Loucy (cell line): ENCODE data around the gene TSACC.

ENCODE experiments used
- CTCF ChIP-seq: fragments of 200-600 bp; sonication (generic); conservative IDR thresholded peaks from 2 replicates; pipeline ENCODE4 v1.5.1; 2014; ENCODE audit warnings: mild to moderate bottlenecking, antibody characterized with exemption, low read length
- EZH2phosphoT487 ChIP-seq: fragments of 200-600 bp; IDR thresholded peaks from 2 replicates; pipeline ENCODE4 v1.6.1; 2018; ENCODE audit warnings: antibody characterized with exemption, mild to moderate bottlenecking, moderate library complexity, borderline replicate concordance

- no peak for TF ChIP-seq EZH2phosphoT487
- TF ChIP-seq CTCF, result no peak
Measured at GRCh38 chr1:156347331-156347730, 9.0 kb downstream of the TSACC start.
